ENCODE measurements around the gene TELO2.
A peak's percentile ranks its signal among the peaks of the same experiment; 100 is the strongest.

Gene TELO2

GRCh38 chr16:1492923-1493745, at the start of gene TELO2:
TSS of gene TELO2 (plus strand) at chr16:1493360. CDS start at chr16:1494282, 922 bp downstream.
- FAIRE-seq (peak; percentile 80), DNase-seq (ENCODE audit: extremely low spot score, insufficient read length, low read depth) (peak; percentile 95)

- DNase-seq (ENCODE audit: extremely low spot score, insufficient read length, low read depth) (no peak), FAIRE-seq (no peak)
Observed at GRCh38 chr16:1443403-1443973, 49.7 kb upstream of the TELO2 start.

- FAIRE-seq, result no peak
Observed at GRCh38 chr16:1443980-1444729, 49.0 kb upstream of the TELO2 start, which contains the start of gene CCDC154. TSS of gene CCDC154 (minus strand) at chr16:1444556. CDS start at chr16:1444322, 234 bp downstream.

GRCh38 chr16:1444730-1445517, 48.2 kb upstream of the TELO2 start:
- no peak for FAIRE-seq
- no peak for DNase-seq (ENCODE audit: extremely low spot score, insufficient read length, low read depth)

More at GRCh38 chr16:1443980-1444729, 49.0 kb upstream of the TELO2 start, which contains the start of gene CCDC154:
- no peak for DNase-seq (ENCODE audit: extremely low spot score, insufficient read length, low read depth)

GRCh38 chr16:1445518-1446203, 47.5 kb upstream of the TELO2 start:
- FAIRE-seq, result no peak

GRCh38 chr16:1446296-1447080, 46.7 kb upstream of the TELO2 start:
- DNase-seq (ENCODE audit: extremely low spot score, insufficient read length, low read depth) (no peak), FAIRE-seq (no peak)

More at GRCh38 chr16:1445518-1446203, 47.5 kb upstream of the TELO2 start:
- no peak for DNase-seq (ENCODE audit: extremely low spot score, insufficient read length, low read depth)

- no peak for FAIRE-seq
- no peak for DNase-seq (ENCODE audit: extremely low spot score, insufficient read length, low read depth)
Observed at GRCh38 chr16:1447965-1448364, 45.2 kb upstream of the TELO2 start.

GRCh38 chr16:1448536-1449116, 44.5 kb upstream of the TELO2 start:
- FAIRE-seq, result no peak
- DNase-seq (ENCODE audit: extremely low spot score, insufficient read length, low read depth), result no peak

GRCh38 chr16:1449201-1449788, 43.9 kb upstream of the TELO2 start:
- no peak for DNase-seq (ENCODE audit: extremely low spot score, insufficient read length, low read depth)
- FAIRE-seq, result no peak

GRCh38 chr16:1450218-1450617, 42.9 kb upstream of the TELO2 start:
- no peak for DNase-seq (ENCODE audit: extremely low spot score, insufficient read length, low read depth)
- FAIRE-seq, result no peak

GRCh38 chr16:1450841-1451240, 42.3 kb upstream of the TELO2 start:
- DNase-seq (ENCODE audit: extremely low spot score, insufficient read length, low read depth) (no peak), FAIRE-seq (no peak)

GRCh38 chr16:1451702-1452392, 41.3 kb upstream of the TELO2 start:
- no peak for FAIRE-seq
- DNase-seq (ENCODE audit: extremely low spot score, insufficient read length, low read depth), result no peak

- DNase-seq (ENCODE audit: extremely low spot score, insufficient read length, low read depth) (no peak), FAIRE-seq (no peak)
Observed at GRCh38 chr16:1452530-1452929, 40.6 kb upstream of the TELO2 start.

GRCh38 chr16:1453316-1453715, 39.8 kb upstream of the TELO2 start:
- FAIRE-seq, result no peak

GRCh38 chr16:1454561-1454960, 38.6 kb upstream of the TELO2 start:
- DNase-seq (ENCODE audit: extremely low spot score, insufficient read length, low read depth) (no peak), FAIRE-seq (no peak)

More at GRCh38 chr16:1453316-1453715, 39.8 kb upstream of the TELO2 start:
- no peak for DNase-seq (ENCODE audit: extremely low spot score, insufficient read length, low read depth)

- no peak for DNase-seq (ENCODE audit: extremely low spot score, insufficient read length, low read depth)
- FAIRE-seq, result no peak
Observed at GRCh38 chr16:1455190-1456171, 37.7 kb upstream of the TELO2 start.
